T-helper 1 cell treated with Interleukin-12 subunit alpha and Interleukin-12 subunit beta and Interleukin-4 antibody, amounts not matched to agents 30 ng/mL and 1 ng/mL, for 36 hours (primary cell): ENCODE results near the gene SFXN4. TPM values are rescaled to one million over a fixed set of nuclear protein-coding genes. Genes with fewer than 3 reads are reported as not detected.

ENCODE experiments used
- intact Hi-C: fragments of 100-400 bp; cut with micrococcal nuclease; formaldehyde crosslinking; loops from one replicate; pipeline ENCODE4 v1.15.1; 2024
- total RNA-seq: library from RNA; stranded (reverse); gene quantifications from 2 replicates; pipeline ENCODE4 v1.2.3, GENCODE V29; 2022

SFXN4 gene
- total RNA-seq = 28.0 and 35.1 TPM in 2 replicates

DNA sequence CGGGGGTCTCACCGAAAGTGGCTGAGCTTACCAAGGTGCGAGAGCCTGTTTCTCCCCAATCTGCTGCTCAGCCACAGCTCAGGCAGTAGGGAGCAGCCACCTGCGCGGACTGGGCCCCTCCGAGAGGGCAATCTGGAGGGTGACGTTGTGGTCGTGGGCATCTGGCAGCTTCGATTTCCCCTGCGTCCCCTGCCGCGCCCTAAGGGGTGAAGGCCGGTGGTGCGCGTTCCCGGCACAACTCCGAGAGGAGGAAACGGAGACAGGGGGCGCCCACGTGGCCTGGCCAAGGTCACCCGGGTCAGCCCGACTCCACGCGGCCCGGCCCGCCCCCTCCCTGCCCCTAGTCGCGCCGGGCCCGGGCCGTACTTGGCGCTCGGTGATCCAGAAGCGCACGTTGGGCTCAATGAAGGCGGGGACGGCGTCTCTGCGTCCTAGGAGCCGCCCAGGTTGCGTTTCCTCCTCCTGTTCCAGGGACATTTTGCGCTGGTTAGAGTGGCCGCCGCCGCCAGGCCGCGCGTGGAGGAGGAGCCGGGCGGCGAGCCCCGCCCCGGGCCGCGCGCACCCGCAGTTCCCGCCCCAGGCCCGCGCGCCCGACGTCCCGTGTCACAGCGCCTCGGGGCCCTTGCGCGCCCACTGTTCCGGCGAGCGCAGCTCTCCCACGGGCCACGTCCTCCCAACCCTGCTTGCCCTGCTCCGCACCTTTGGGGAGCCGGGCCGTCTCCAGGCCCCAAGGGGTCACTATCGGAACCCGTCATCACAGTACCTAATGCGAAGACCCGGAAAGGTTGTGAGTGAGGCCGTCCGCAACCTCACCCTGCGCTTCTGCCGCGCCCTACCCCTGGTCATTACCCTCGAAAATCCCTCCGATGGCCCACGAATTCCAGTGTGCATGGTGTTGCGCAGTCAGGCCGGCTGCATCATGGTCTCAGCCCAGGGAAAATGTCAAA lies at the start of gene SFXN4:
Gene SFXN4 (minus strand): TSS at position 544 of the 947 bp plus-strand sequence. CDS start 67 bp downstream, at position 477.
- intact Hi-C loops = loop anchor here (1.0 kb wide), 10 partner anchors 13 to 708 kb away; partner anchors contain the start of genes BAG3, DENND10, EIF3A and GRK5

DNA sequence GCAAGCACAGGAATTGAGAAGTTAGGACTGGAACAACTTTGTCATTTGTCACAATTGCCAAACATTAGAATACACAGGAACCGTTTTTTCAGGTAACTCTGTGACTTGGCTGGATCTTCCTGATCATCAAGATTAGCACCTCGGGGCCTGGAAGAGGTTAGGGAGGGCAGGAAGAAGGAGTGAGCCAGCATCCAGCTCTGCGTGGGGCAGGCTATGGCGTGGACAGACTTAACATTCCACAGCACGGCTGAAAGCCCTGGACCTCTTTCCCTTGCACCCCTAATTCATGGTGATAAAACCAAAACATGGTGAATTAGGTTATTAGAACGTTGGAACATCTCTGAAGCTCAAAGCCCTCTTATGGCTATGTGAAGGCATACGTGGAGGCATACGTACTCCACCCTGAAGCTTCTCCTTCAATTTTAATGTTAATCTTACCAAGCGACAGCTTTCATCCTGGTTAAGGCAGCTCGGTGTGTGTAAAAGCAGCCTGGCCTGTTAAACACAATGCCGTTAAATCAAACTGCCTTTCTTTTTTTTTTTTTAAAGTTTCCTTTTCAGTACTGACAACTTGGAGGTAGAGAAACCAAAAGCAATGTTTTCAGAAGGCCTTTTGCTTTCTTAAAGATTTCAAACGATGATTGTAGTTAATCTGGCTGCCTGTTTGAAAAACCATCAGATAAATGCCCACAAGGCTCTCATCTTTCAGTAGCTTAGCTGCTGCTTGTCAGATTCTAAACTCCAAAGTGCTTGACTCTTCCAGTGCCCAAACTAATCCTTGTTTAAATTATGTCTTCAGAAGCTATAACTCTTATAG lies 46.3 kb upstream of the SFXN4 start:
- intact Hi-C loops = loop anchor here (1.0 to 5.0 kb wide), 5 partner anchors 21 to 103 kb away; no protein-coding TSS in a partner anchor

DNA sequence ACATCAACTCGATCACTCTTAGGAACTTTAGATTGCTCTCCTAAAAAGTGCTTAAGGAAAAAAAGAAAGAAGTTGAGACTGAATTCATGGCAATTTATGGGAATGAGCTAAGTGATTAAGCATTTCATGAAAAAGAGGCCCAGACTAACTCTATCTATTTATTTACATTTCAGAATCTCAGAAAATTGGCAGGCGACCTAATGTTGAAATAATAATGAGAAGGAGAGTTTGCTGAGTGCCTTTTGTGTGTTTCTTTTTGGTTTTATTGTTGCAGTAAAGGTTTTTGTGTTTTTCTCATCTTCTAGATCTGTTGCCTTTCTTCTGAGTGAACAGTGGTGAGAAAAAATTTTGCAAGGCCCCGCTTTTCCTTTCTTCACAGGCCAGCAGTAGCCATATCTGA lies 45.7 kb upstream of the SFXN4 start:
- intact Hi-C loops = loop anchor here (5.0 kb wide), 1 partner anchor 41 kb away; no protein-coding TSS in a partner anchor

DNA sequence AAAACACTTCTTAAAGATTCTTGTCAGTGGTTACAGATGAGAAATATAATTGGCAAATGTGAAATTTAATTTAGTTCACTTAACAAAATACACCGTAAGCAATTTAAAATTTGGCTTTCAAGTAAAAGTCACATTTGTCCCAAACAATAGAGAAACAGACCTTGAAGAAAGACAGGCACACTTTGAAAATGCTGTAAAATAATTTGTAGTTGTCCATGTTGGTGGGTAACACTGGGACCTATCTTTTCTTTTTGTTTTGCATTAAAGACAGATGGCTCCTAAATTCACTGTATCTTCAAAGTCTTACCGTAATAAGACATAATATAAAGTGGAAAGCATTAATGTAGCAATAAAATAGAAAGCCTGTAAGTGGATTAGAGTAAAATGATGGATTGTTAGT lies 45.1 kb upstream of the SFXN4 start:
- intact Hi-C loops = loop anchor here (5.0 kb wide), 1 partner anchor 42 kb away; no protein-coding TSS in a partner anchor

- intact Hi-C loops = loop anchor here (1.0 to 5.0 kb wide), 6 partner anchors 42 to 682 kb away; partner anchors contain the start of gene SEC23IP
These were observed 44.3 kb upstream of the SFXN4 start for GRCh38 chr10:119209736-119210355.

DNA sequence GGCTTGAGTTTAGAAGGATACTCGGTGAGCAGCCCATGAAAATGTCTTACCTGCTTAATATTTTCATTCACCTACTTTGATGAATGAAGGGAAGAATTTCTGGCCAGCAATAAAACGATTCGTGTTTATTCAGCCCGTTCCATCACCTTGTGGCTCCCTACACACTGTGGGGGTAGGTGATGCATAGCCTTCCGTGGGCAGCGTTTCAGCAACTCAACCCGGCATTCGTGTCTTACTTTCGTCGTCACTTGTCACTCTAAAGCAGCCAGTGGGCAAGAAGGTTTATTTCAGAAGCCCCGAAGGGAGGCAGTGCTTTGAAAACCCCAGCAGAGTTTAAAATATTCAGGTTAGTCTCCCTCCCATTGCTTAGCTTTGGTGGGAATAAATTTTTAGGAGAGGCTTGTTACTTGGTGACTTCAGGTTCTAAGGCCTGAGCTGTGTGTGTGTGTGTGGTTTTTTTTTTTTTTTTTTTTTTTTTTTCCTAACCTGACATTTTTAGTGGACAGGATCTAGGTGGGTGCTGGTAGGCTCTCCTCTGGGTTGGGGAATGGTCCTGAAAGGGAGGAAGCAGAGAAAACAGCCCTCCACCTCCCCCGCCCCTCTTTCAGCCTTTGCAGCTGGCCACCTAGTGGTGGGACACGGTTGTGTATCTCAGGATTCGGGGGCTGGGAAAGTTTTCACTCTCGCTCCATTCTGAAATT lies 43.7 kb upstream of the SFXN4 start:
- intact Hi-C loops = loop anchor here (1.0 to 5.0 kb wide), 5 partner anchors 60 to 683 kb away; partner anchors contain the start of gene SEC23IP

DNA sequence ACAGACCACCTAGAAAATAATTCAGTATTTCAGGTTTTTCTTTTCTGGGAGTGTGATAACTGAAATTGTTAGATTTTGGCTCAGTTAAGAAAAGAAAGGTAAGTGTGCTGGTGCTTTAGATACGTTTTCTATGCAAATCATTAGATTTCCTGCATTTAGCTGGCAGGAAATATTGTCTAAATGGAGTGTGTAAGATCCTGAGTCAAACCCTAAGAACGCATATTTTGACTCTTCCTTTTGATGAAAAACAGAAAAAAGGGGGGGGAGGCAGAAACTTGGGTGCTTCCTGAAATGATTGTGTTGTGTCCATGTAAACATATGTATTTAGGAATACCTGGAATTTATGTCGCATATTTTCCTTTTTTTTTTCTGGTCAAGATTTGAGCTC lies 43.0 kb upstream of the SFXN4 start:
- intact Hi-C loops = loop anchor here (5.0 kb wide), 1 partner anchor 684 kb away; the partner anchor contains the start of gene SEC23IP

GRCh38 chr10:119207713-119208552 lies 42.4 kb upstream of the SFXN4 start:
- intact Hi-C loops = loop anchor here (1.0 to 5.0 kb wide), 11 partner anchors 30 to 684 kb away; partner anchors contain the start of genes EIF3A, PRDX3, RGS10 and SEC23IP

DNA sequence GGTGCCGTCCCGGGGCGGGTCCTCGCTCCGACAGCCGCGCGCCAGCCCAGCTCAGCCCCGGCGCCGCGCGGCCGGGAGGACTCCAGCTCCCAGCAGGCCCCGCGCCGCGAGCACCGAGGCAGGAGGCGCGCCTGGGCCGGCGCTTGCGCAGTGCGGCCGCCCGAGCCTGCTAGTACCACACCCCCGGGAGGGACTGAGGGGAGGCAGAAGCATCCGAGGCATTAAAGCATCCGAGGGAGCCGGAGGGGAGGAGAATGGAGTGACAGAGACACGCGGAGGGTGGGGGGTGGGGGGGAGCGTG lies 41.8 kb upstream of the SFXN4 start, which contains the start of gene GRK5:
Gene GRK5 (plus strand): TSS at position 206 of the 301 bp plus-strand sequence. CDS start 347 bp downstream, outside the sequence.
- intact Hi-C loops = loop anchor here (1.0 to 5.0 kb wide), 11 partner anchors 29 to 685 kb away; partner anchors contain the start of genes EIF3A, PRDX3, RGS10 and SEC23IP

- intact Hi-C loops = loop anchor here (1.0 to 5.0 kb wide), 14 partner anchors 17 to 686 kb away; partner anchors contain the start of genes EIF3A, PRDX3, RGS10 and SEC23IP
These were observed 41.3 kb upstream of the SFXN4 start for GRCh38 chr10:119206603-119207365.

DNA sequence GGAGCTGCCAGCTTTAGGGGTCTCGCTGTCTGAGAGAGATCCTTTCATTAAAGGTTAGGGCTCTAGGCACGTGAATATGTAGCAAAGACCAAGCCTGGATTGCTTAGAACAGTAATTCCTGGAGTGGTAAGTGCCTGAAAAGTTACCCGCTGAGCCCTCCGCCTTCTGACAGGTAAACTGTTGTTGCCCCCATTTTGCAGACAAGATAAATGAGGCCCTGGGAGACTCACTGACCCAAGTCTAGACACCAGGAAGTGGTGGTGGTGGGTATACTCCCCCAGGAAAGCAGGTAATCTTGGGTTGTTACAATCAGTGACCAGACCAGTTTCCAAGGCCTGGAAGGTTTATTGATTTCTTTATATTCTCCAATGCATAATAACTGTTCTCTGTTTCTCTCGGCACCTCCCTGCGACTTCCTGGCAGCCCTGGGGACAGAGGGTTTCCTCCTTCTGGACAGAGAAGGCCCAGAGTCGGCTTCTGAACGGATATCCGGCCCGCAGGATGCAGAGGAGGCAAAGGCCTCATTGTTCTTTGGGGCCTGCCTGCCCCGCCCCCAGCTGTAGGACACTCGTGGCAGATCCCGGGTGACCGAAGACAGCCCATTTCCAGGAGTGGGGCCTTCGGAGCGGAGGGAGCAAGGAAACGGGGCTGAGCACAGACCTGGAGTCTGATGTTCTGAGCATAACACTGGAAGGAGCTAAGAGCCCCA lies 40.5 kb upstream of the SFXN4 start:
- intact Hi-C loops = loop anchor here (1.0 to 5.0 kb wide), 7 partner anchors 17 to 686 kb away; partner anchors contain the start of genes EIF3A and SEC23IP

- intact Hi-C loops = no loop called here
These were observed 37.5 kb upstream of the SFXN4 start for GRCh38 chr10:119203006-119203405.

DNA sequence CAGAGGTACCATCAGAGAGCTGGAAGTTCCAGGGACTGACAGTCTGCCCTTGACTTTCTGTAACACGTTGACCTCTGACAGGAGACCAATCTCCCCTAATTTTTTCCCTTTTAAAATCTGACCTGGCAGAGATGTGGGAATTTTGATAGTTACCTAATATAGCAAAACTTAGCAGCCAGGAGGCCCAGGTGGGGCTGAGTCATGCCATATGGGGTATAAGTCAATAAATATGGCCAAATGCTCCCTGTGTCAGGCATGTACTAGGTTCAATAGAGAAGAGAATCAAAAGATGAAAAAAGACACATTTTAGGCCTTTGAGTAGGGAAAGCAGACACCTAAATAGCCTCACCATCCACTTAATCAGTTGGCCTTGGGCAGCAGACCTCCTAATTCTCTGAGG lies 35.7 kb upstream of the SFXN4 start:
- intact Hi-C loops = no loop called here

- intact Hi-C loops = loop anchor here (1.0 to 2.0 kb wide), 7 partner anchors 21 to 403 kb away; partner anchors contain the start of gene PRDX3
These were observed 33.9 kb upstream of the SFXN4 start for GRCh38 chr10:119199231-119199992.

DNA sequence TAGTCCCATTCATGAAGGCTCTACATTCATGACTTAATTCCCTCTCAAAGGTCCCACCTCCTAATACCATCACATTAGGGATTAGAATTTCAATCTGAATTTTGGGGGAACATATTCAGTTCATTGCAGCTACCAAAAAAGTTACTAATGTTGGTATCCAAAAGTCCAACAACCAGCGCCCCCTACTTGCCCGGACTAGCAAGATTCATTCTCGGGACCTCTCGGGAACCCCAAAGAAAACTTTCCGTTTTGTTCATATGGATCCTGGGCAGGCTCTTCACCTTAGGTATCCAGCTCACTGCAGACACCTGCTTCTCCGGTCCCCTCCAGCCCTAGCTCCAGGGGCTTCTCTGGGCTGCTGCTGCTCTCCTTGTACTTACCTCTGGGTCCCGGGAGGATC lies 32.9 kb upstream of the SFXN4 start:
- intact Hi-C loops = loop anchor here (2.0 kb wide), 3 partner anchors 20 to 404 kb away; partner anchors contain the start of gene PRDX3

DNA sequence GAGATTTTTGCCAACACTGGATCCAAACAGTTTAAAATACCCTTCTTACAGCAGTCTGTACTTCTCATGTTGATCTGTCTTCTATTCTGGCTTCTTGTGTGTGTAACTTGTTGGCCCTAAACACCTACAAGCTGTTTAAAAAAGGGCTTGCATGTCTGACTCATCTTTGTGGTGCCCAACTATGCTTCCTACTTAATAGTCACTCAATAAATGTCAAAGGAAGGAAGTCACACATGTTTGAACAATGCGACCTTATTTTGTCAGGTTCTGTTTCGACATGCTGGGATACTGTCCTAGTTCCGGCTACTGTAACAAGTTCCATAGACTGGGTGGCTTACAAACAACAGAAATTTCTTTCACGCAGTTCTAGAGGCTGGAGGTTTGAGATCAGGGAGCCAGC lies 32.4 kb upstream of the SFXN4 start:
- intact Hi-C loops = loop anchor here (2.0 kb wide), 3 partner anchors 19 to 405 kb away; partner anchors contain the start of gene PRDX3

GRCh38 chr10:119191881-119192280 lies 26.4 kb upstream of the SFXN4 start:
- intact Hi-C loops = no loop called here
